GM12801 (cell line): ENCODE data around the gene RBAK.

Source experiments
- CTCF ChIP-seq: IDR thresholded peaks from one replicate; pipeline ENCODE4 v1.5.1; 2011; ENCODE audit warnings: control low read depth; ENCODE audit not compliant: insufficient read length; ENCODE audit errors: extremely low read depth

The RBAK gene

GRCh38 chr7:5117095-5117970 lies 71.7 kb downstream of the RBAK start:
- TF ChIP-seq CTCF: no peak
